GM21528 (cell line): Measurements from ENCODE around the gene CRYGN.

Experiments
- ATAC-seq: cut with Tn5 transposase; IDR thresholded peaks from one replicate; pipeline ENCODE4 v1.9.1; 2021; ENCODE audit warnings: mild to moderate bottlenecking, moderate library complexity; ENCODE audit not compliant: unreplicated experiment, low FRiP score

Gene CRYGN

GRCh38 chr7:151408839-151409666, 30.9 kb downstream of the CRYGN start:
- no peak for ATAC-seq

- no peak for ATAC-seq
Measured at GRCh38 chr7:151408498-151408838, 31.5 kb downstream of the CRYGN start.

- no peak for ATAC-seq
Measured at GRCh38 chr7:151406886-151407583, 32.9 kb downstream of the CRYGN start.

GRCh38 chr7:151406051-151406875, 33.7 kb downstream of the CRYGN start:
- no peak for ATAC-seq

GRCh38 chr7:151405588-151405987, 34.4 kb downstream of the CRYGN start:
- no peak for ATAC-seq

- ATAC-seq: no peak
Measured at GRCh38 chr7:151405056-151405455, 34.9 kb downstream of the CRYGN start.

GRCh38 chr7:151404216-151405011, 35.5 kb downstream of the CRYGN start:
- no peak for ATAC-seq

GRCh38 chr7:151403764-151404163, 36.2 kb downstream of the CRYGN start:
- ATAC-seq: no peak

GRCh38 chr7:151402029-151402835, 37.7 kb downstream of the CRYGN start:
- ATAC-seq: no peak

- ATAC-seq: peak; percentile 53
Measured at GRCh38 chr7:151400626-151401315, 39.2 kb downstream of the CRYGN start.

GRCh38 chr7:151399906-151400305, 40.0 kb downstream of the CRYGN start:
- ATAC-seq: no peak

- ATAC-seq: no peak
Measured at GRCh38 chr7:151399305-151399601, 40.7 kb downstream of the CRYGN start.

- ATAC-seq: no peak
Measured at GRCh38 chr7:151398446-151399304, 41.3 kb downstream of the CRYGN start.

GRCh38 chr7:151397026-151397425, 42.9 kb downstream of the CRYGN start:
- no peak for ATAC-seq

GRCh38 chr7:151396328-151396970, 43.5 kb downstream of the CRYGN start:
- no peak for ATAC-seq

- ATAC-seq: no peak
Measured at GRCh38 chr7:151395036-151395367, 44.9 kb downstream of the CRYGN start.

- no peak for ATAC-seq
Measured at GRCh38 chr7:151394076-151395035, 45.6 kb downstream of the CRYGN start.
